ENCODE data around the gene ABHD18.
"Not testable (repeated sequence)": the region's sequence is repeated elsewhere in the genome, so short reads cannot be mapped to it uniquely, and the experiment has no call there.

GRCh38 chr4:127970925-127971324 is 5.7 kb downstream of the ABHD18 start:
- not testable (repeated sequence) for TF ChIP-seq CTCF (conservative IDR thresholded peaks at IDR 0.05); ZFX (IDR thresholded peaks at IDR 0.05)
